HG03439 (cell line): Measurements from ENCODE around the gene FGG.

Source experiments
- ATAC-seq: cut with Tn5 transposase; IDR thresholded peaks from one replicate; pipeline ENCODE4 v1.9.1; 2021; ENCODE audit warnings: mild to moderate bottlenecking, moderate library complexity; ENCODE audit not compliant: unreplicated experiment

The FGG gene

DNA sequence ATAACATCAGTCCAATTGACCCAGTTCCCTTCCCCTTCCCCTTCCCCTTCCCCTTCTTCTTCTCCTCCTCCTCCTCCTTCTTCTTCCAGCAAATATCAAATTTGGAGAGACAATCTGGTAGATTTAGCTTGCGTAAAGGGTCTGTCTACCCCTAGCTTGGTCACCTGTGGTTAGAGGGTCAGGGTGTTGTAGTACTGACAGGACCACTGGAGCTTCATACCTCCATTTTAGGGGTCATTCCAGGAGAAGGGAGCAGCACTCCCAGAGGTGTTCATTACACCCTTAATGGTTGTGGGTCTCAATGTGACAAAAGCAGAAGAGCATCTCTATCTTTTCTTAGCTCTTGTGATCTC, 53.3 kb downstream of the FGG start:
- ATAC-seq: no peak
